Activated gamma-delta T cell (primary cell): ENCODE data around the gene PPARG.
A peak's percentile ranks its signal among the peaks of the same experiment; 100 is the strongest.
"Not testable (repeated sequence)": the region's sequence is repeated elsewhere in the genome, so short reads cannot be mapped to it uniquely, and the experiment has no call there.

Experiments used
- DNase-seq: peaks from one replicate; lab custom pipeline; 2025; lab: John Stamatoyannopoulos, UW

PPARG gene

DNA sequence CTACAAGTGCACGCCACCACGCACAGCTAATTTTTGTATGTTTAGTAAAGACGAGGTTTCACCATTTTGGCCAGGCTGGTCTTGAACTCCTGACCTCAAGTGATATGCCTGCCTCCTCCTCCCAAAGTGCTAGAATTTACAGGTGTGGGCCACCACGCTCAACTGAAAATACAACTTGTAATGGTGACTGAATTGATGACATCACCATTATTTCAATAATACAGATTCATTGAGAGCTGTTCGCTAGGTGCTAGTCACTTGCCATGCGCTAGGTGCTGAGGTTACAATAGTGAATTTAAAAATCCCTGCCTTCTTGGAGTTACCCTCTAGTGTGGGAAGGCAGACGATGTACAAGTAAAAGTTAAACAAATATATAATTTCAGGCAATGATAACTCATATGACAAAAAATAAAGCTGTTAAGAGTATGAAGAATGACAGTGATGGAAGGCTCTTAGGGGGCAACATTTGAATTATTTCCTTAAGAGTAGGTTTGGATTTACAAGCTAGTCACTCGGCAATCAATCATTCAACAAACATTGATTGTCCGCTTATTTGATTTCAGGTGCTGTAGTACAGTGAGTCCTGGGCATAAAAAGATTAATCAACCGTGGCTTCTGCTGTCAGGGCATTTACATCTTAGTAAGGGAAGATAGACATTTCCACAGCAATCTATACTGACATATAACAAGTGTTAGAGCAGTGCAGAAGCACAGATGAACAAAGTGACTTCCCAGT is 9.1 kb upstream of the PPARG start:
- no peak for DNase-seq

DNA sequence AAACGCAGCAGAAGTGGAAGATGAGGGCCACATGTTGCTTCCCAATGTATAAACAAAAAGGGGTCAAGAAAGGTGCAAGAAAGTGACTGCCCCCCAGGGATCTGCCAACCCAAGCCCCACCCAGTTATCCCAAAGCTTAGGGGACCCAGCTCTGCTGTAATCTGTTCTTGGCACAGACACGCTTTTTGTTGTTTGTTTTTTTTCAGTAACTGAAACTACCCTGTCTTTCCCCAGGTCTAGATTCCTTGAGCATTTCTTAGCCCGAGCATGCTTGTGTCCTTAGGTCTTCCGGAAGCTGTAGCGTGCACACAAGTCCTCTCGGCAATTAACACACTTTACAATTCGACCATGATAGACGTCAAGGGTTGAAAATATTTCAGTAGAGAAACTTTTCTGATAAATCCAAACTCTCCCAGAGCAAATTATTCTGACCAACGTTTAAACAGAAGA is 8.5 kb upstream of the PPARG start:
- no peak for DNase-seq

DNA sequence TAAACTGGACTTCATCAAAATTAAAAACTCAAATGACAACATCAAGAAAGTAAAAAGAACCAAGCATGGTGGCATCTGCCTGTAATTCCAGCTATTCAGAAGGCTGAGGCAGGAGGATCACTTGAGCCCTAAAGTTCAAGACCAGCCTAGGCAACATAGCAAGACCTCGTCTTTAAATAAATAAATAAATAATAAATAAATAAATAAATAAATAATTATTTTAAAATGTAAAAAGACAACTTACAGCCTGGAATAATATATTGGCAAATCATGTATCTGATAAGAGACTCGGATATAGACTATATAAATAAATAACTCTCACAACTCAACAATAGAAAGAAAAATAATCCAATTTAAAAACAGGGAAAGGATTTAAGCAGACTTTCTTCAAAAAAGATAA is 4.3 kb upstream of the PPARG start:
- no peak for DNase-seq

DNA sequence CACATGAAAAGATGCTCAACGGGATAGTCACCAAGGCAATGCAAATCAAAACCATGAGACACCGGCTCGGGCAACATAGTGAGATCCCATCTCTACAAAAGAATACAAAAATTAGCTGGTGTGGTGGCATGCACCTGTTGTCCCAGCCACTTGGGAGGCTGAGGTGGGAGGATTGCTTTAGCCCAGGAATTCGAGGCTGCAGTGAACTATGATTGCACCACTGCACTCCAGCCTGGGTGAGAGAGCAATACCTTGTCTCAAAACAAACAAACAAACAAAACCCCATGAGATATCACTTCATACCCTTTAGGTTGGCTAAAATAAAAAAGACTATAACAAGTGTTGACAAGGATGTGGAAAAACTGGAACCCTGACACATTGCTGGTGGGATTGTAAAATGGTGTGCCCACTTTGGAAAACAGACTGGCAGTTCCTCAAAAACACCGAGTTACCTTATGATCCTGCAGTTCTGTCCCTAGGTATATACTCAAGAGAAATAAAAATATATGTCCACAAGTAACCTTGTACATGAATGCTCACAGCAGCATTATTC is 3.8 kb upstream of the PPARG start:
- no peak for DNase-seq

DNA sequence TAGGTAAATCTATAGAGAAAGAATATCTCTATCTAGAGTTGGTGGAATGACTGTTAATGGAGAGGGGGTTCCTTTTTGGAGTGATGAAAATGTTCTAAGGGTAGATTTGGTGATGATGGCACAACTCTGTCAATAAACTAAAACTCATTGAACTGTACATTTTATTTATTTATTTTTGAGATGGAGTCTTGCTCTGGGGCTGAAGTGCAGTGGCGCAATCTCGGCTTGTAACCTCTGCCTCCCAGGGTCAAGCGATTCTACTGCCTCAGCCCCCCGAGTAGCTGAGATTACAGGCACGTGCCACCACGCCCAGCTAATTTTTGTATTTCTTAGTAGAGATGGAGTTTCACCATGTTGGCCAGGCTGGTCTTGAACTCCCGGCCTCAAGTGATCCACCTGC is 3.1 kb upstream of the PPARG start:
- not testable (repeated sequence) for DNase-seq

DNA sequence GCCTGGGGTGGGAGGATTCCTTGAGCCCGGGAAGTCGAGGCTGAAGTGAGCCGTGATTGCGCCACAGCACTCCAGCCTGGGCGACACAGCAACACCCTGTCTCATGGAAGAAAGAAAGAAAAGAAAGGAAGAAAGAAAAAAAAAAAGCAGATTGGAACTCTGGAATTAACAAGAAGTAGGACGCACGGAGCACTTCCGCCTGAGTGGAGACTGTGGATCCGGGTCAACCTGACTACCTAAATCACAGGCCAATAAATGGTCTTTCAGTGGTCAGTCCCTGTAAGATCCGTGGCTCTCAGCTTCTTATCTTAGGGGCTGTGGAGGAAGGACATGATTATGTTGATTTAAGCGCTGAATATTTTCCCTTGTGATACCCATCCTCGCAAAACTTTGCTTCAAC is 2.4 kb upstream of the PPARG start:
- no peak for DNase-seq

DNA sequence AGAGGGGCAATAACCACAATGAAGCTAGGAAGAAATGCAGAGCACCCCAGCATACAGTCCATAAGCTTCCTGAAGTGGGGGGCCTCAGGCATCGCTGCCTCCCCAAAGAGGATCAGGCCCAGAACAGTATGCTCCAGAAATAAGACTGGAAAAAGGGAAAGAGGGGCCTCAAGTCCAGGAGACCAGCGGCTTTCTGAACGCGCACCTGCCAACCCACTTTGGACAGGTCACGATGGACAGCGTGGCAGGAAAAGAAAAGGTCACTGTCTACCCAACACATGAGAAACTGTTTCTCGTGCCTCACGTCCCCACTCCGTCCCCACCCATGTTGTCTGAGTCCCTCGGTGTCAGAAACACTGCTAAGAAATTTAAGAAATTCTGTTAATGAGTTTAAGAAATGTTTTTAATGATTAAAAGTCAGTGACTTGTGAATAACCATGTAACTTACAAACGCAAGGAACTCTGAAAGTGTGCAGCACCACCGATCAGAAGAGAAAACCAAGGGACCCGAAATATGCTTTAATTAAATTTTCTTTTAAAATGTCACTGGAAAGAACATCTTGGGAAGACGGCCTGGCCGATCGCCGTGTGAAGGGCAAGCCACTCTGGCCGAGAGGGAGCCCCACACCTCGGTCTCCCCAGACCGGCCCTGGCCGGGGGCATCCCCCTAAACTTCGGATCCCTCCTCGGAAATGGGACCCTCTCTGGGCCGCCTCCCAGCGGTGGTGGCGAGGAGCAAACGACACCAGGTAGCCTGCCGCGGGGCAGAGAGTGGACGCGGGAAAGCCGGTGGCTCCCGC is 1.7 kb upstream of the PPARG start:
- DNase-seq = no peak

DNA sequence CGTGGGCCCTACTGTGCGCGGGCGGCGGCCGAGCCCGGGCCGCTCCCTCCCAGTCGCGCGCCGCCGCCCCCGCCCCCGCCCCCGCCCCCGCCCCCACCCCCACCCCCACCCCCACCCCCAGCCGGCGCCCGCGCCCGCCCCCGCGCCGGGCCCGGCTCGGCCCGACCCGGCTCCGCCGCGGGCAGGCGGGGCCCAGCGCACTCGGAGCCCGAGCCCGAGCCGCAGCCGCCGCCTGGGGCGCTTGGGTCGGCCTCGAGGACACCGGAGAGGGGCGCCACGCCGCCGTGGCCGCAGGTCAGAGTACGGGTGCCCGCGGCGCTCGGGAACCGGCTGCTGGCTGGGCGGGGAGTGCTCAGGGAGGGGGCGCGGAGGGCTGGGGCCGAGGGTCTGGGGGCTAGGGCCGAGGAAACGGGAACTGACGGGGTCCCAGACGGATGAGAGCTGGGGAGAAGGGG is 1.1 kb upstream of the PPARG start:
- peak; percentile 11 for DNase-seq

DNA sequence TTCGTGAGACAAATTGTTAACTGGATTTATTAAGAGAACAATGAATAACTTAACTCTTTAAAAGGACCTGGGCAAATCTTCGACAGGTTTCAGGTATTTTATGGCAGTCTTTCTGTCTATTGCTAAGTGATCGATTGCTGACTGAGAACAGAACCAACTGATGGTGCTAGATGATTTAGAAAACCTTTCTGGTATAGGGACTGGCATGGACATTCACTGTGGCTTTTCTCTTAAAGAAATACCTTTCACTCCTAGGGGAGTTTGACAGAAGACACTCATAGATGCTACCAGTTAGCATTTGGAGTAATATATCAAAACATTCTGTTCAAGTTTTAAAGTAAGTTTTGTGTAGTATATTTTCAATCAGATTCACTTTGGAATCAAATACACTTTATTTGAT is 654 bp downstream of the PPARG start:
- no peak for DNase-seq

DNA sequence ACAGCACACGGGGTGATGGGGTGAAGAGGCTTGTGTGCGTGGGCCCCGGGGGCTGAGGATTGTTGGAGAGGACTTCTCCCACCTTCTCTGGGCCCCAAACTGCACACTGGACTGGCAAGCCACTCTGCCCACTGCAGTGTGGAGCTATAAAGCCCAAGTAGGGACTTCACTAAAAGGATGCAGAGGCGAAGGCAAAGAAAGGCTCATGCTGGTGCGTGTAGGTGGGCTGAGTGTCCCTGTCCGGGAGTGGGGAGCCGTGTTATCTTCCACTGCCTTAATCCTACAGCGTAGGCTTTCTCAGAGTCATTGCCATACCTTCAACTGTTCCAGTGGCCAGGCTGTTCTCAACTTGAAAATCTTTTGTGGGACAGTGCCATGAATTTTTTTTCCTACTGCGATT is 3.9 kb downstream of the PPARG start:
- no peak for DNase-seq

DNA sequence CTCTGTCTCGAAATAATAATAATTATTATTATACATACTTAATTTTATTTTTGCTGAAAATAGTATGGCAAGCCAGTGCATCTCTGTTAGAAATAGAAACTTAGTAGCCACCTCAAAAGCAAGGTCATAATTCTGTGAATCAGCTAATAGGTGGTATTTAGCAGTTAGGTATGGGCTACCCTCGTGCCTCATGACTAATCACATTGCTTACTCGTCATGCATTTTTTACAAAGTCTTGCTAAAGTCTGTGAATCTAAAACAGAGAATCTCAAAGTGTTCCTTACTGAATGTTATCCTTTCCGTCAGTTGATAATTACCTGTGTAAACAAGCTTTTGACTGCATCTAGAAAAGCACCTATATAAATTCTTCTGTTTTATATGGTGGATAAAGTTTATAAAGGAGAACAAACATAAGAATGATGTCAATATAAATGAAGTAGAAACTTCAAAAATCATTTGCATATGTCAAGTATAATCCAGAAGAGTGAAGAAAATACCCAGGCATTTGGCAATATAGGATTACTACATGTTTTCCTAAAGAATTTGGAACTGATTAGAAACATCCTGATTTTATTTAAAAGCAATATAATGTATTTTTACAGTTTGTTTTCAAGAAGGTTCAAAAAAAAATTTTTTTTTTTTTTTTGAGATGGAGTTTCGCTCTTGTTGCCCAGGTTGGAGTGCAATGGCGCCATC is 6.2 kb downstream of the PPARG start:
- DNase-seq = no peak

DNA sequence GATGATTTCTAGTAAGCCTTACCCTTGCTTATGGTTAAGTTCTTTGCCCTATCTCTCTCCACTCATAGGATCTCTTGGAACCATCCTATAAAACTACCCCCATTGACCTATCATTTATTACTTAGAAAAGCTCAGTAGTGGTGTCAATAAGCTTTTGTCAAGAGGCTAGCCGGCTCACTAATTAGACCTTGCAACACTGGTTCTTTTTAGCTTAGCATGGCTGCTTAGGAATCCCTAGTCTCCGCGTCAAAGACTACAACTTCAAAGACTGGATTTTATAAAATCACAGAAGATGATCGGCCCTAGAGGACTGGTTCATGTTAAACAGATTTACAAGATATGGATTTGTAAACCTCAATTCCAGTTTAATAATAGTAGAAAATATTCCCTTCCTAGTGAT is 7.6 kb downstream of the PPARG start:
- no peak for DNase-seq

DNA sequence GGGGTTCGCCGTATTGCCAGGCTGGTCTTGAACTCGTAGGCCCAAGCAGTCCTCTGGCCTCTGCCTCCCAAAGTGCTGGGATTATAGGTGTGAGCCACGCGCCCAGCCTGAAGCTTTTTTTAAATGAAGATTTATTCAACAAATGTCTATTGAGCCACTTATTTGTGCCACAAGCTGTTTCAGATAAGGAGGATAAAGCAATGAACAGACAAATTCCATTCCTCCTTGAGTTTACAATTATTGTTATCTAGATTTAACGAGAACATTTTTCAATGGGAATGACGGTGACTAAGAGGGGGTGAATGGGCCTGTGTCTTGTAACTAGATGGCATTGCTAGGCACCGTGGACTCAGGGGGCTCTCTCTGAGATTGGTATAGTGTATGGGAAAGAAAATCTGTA is 10.2 kb downstream of the PPARG start:
- no peak for DNase-seq

DNA sequence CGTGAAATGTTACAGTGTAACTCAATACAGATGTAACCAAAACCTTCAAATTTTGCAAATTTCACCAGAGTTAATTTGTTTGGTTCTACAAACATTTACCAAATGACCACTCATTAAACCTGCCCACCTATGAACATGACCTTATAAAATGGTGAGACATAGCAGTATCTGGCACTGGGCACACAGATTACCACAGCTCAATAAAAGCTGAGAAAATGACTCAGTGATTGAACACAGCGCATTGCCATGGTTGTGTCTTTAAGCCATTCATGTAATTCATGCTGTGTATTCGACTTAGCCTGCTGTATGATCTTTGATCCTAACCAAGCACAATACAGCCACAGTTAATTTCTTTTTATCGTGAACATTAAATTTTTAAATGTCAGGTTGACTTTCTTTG is 11.3 kb downstream of the PPARG start:
- DNase-seq = no peak

DNA sequence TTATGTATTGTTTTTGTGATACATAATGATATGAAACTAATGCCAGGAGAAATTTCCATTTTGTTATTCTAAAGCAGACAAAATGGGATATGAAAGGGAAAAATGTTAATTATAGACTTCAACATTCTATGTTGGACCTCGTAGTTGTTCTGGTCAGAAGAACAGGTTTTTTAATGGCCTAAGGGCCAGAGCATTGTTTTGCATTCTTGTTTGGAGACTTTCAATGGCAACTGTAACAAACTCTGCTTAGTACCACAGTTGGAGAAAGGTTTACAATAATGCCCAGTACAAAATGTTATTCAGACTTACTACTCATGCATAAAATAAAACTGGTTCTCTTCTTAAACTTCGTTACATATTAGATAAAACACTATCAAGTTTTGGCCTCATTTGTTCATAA is 12.2 kb downstream of the PPARG start:
- DNase-seq = no peak

DNA sequence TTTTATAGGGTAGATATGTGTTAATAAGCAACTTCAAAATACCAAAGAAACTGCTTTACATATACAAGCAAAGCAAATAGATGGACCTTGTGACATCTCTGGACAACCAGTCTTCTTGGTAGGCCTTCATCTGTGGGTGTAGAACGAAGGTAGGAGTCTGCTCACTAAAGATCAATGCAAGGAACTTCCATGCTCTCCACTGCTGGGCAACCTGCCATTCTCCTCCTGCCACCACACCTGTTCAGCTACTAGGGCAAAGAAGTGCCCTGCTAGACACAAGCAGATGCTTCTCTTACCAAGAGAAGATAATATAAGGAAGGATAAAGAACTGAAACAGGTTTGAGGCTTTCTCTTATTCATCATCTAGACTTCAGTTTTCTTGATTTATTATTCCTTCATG is 12.6 kb downstream of the PPARG start:
- DNase-seq = no peak

DNA sequence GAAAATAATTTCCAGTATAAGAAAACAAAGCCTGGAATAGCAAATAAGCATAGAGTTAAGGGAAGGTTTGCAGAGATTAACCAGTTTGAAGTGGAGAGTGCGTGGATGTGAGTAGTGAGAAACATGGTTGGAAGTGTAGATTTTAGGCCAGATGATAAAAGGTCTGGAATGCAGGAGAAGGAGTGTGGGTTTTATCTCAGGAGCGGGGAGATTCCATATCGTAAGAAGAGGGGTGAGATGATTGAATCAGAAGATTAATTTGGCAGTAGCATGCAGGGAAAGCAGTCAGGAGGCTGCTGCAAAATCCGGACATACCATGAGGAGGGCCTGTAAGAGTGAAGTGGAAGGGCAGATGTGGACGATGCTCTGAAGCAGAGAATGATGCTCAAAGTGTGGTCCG is 13.7 kb downstream of the PPARG start:
- DNase-seq = no peak

DNA sequence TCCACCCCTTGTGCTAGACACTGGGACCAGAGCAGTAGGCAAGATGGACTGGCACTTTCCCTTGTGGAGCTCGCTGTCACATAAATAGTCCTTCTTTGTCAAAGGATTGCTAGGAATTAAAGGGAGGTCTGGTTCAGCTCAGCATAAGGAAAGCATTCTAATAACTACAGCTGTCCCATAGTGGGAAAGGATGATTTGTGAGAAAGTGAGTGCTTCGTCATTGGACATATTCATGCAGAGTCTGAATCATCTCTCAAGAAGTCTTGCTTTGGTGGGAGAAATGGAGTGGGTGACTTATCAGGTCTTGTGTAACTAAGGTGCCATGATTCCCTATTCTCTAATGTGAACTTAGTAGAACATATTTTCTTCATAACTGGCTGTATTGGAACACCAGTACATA is 14.7 kb downstream of the PPARG start:
- DNase-seq = no peak

DNA sequence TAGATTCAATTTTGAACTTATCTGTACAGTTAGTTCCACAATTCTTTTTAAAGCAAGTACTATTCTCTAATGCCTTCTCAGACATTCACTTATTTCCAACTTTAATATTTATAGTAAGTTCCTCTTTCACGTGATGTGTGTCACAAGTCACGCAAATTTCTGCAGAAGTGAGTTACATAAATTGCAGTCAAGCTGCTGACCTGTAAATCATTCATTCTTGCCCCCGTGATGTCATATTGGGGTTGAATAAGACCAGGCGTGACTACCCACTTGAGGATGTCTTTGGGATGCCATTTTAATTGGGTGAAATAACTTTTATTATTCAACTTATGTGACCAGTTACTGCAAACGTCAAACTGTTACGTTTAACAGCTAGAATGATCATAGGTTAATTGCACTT is 15.1 kb downstream of the PPARG start:
- no peak for DNase-seq

DNA sequence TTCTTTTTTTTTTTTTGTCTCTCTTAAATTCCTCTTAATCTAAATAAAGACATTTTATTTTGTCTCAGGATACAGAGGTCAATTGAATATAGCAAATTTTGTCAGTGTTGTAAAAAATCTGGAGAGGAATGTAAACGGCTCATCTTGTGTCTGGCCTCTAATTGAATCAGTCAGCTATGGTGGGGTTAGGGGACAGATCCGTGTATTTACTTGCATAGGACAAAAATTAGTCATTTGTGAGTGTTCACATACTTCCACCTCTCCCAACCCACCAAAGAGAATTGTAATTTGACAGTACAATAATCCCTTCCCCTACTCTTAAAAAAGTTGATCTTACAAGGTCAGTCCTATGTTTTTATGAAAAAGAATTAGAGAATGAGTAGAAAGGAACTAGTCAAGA is 18.3 kb downstream of the PPARG start:
- DNase-seq = no peak

DNA sequence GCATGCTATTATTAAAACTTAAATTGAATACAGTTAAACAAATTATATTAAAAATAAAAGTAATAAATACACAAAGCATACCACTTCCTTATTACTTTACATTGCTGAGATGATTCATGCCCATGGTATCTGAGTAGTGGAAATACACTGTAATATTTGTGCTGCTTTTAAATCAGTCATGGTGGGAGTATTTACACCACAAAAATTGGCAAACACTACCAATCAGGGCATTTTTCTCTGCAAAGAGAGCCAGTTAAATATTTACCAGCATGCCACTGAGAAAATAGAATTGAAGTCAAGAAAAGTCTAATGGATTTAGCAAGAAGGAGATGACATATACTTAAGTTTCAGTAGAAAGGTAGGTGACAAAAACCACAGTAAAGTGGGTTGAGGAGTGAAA is 19.6 kb downstream of the PPARG start:
- no peak for DNase-seq

DNA sequence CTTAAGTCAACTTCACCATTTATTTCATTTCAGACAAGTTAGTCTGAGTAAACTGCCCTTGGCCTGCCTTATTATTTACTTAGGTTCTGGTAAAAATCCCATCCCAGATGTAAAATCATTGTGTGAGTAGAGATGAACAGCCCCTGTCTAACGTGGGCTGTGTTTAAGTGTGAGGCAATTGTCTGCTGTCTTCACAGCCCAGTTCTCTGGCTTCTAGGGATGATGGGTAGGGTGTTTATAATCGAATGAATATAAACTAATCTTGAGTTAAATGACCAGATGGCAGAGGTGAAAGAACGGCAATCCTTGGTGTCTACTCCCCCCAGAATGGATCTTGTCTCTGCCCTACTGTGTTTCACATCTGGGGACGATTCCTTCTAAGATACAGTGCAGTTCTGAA is 20.8 kb downstream of the PPARG start:
- DNase-seq = no peak

DNA sequence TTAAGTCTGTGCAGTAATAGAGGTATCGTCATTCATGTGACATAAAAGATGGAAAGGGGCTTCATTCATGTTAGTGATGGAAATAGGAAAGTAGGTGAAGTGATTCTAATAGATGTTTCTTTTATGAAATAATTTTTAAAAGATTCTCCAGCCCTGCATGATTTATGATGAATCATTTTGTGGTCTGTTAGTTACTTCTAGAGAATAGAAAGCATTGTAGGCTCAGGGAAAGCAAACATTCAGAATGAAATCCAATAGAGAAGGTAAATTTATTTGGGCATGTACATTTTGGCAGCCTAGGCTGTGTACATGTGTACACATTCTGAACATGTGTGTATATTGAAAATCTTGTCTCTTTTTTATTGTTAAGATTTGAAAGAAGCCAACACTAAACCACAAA is 23.1 kb downstream of the PPARG start:
- no peak for DNase-seq
